ENCODE data around the gene CISD3.

DNA sequence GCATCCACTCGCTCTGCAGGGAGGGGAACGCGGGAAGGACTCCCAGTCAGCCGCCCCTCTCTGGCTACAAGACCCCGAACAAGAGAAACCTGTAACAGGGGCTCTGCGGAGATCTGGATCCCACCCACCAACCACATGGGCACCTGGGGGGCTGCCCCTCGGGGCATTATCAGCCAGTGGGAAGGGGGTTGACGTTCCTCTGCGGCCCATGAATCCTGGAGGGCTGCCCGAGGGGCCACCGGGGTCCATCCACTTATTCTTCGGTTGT is 19.8 kb downstream of the CISD3 start:
- no peak for TF ChIP-seq POLR2AphosphoS5 (IDR thresholded peaks at IDR 0.05; ENCODE audit: low read depth, low read length)
- no peak for TF ChIP-seq TAF1 (IDR thresholded peaks at IDR 0.05; ENCODE audit: borderline replicate concordance, insufficient read depth, low read length)
